Sigmoid colon (tissue), 7 donors: ENCODE results near the gene PRSS27. TPM values are rescaled to one million over a fixed set of nuclear protein-coding genes. Genes with fewer than 3 reads are reported as not detected.

Source experiments
- DNase-seq: peaks from one replicate; pipeline ENCODE4 v3.0.0-alpha.2; 2019
- H3K27ac ChIP-seq, 4 donors: fragments of 200-600 bp; sonication (generic); one replicate each; pipeline ENCODE4 v1.5.1; 2016 to 2019; ENCODE audit warnings: mild to moderate bottlenecking in 1 of 4
- H3K27me3 ChIP-seq, 3 donors: fragments of 200-600 bp; sonication (generic); one replicate each; pipeline ENCODE4 v1.5.1; 2019; ENCODE audit warnings: mild to moderate bottlenecking in 1 of 3
- H3K36me3 ChIP-seq, 4 donors: fragments of 200-600 bp; sonication (generic); one replicate each; pipeline ENCODE4 v1.5.1; 2016 to 2019
- H3K4me1 ChIP-seq, 4 donors: fragments of 200-600 bp; sonication (generic); one replicate each; pipeline ENCODE4 v1.5.1; 2017 to 2019
- H3K4me3 ChIP-seq, 4 donors: fragments of 200-600 bp; sonication (generic); one replicate each; pipeline ENCODE4 v1.5.1; 2017 to 2019; ENCODE audit warnings: mild to moderate bottlenecking in 2 of 4, moderate library complexity in 1 of 4
- H3K9me3 ChIP-seq, 4 donors: fragments of 200-600 bp in 3 of 4; sonication (generic) in 3 of 4; one replicate each; pipeline versions ENCODE4 v1.5.1 to v1.6.1; 2013 to 2019
- EP300 ChIP-seq, 4 donors: sonication (generic); formaldehyde crosslinking; IDR thresholded peaks; one replicate each; pipeline ENCODE4 v1.6.1; 2017; ENCODE audit warnings: antibody characterized with exemption in 4 of 4
- POLR2A ChIP-seq, 2 donors: fragments of 450-650 bp; IDR thresholded peaks; one replicate each; pipeline ENCODE4 v1.6.1; 2016; ENCODE audit warnings: antibody characterized with exemption in 2 of 2, mild to moderate bottlenecking in 2 of 2, moderate library complexity in 2 of 2
- POLR2AphosphoS5 ChIP-seq, 4 donors: sonication (generic); formaldehyde crosslinking; IDR thresholded peaks; one replicate each; pipeline ENCODE4 v1.6.1; 2017; ENCODE audit warnings: antibody characterized with exemption in 4 of 4
- WGBS, 2 donors: extraction: QIAGEN DNeasy Blood & Tissue Kit; methylation state at CpG; one replicate each; pipeline ENCODE4 v1.1.7; 2013; 5-methylcytosine and 5-hydroxymethylcytosine counted together
- intact Hi-C: fragments of 100-400 bp; cut with DNase I; formaldehyde crosslinking; loops from one replicate; pipeline ENCODE4 v1.15.1; 2023
- polyA plus RNA-seq, 3 donors: library from polyadenylated mRNA; stranded (reverse); fragments of 200-250 nt; gene quantifications; one replicate each; pipeline ENCODE4 v1.2.3, GENCODE V29; 2013
- total RNA-seq, 4 donors: library from RNA; depleted of rRNA; stranded (reverse); fragments of >200 nt; gene quantifications; one replicate each; pipeline ENCODE4 v1.1.0, GENCODE V29; 2016
- TF ChIP-seq, protein P1 (sequence below), 4 experiments: fragments of 450-650 bp in 3 of 4; fragments of 200-600 bp in 1 of 4; IDR thresholded peaks; one replicate each; pipeline ENCODE4 v1.5.1; 2016 to 2019; ENCODE audit warnings: antibody characterized with exemption in 4 of 4, mild to moderate bottlenecking in 3 of 4, moderate library complexity in 2 of 4
- donor health status: healthy with polysubstance abuse.
- donor health status: Bipolar disorder and iron deficiency.
- donor health status: healthy.

Gene PRSS27
- total and polyA plus RNA-seq, 7 donors: 0.60 to 5.0 (median 1.4) TPM; not detected in 1

DNA sequence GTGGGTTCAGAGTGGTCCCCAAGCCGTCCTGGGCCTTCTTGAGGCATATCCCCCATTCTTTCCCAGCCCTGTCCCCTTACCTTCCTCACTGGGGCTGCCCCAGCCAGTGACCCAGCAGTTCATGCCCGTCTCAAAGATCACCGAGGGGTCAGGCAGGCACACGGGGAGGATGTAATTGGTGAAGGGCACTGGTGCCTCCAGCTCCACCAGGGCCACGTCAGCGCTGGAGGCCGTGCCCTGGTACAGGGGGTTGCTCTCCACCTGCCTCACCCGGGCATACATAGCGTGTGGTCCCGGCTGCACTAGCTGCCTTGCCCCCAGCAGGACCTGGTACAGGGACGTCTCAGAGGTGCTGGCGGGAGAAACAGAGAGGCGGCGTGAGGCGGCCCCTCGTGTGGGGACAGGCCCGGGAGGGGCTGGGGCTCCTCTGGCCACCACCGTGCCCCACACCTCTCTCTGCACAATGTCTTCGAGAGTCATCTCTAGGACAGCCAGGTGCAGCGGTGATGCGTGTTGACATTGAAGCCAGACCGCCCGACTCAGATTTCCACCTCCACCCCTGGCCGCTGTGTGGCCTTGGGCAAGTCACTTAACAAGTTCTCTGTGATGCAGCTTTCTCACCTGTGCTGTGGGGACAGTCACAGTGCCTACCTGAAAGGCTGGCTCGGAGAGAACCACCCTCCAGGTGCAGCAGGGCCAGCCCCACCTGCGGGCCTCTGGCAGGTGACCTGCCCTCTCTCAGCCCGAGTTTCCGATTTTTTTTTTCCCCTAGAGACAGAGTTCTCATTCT, 5.8 kb downstream of the PRSS27 start:
- Histone ChIP-seq H3K27me3 (peaks cover 0 to 14% (median 7%) of the 10 kb centered on the region in 3 donors), H3K4me3 (no peak overlapping the region), H3K27ac (no peak overlapping the region), H3K4me1 (peaks cover 0 to 9% (median 6%) of the 10 kb centered on the region in 4 donors), H3K36me3 (peaks cover 0 to 9% (median 0%) of the 10 kb centered on the region in 4 donors), H3K9me3 (no peaks in the 10 kb centered on the region)
- TF ChIP-seq, protein P1, sequence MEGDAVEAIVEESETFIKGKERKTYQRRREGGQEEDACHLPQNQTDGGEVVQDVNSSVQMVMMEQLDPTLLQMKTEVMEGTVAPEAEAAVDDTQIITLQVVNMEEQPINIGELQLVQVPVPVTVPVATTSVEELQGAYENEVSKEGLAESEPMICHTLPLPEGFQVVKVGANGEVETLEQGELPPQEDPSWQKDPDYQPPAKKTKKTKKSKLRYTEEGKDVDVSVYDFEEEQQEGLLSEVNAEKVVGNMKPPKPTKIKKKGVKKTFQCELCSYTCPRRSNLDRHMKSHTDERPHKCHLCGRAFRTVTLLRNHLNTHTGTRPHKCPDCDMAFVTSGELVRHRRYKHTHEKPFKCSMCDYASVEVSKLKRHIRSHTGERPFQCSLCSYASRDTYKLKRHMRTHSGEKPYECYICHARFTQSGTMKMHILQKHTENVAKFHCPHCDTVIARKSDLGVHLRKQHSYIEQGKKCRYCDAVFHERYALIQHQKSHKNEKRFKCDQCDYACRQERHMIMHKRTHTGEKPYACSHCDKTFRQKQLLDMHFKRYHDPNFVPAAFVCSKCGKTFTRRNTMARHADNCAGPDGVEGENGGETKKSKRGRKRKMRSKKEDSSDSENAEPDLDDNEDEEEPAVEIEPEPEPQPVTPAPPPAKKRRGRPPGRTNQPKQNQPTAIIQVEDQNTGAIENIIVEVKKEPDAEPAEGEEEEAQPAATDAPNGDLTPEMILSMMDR (IDR thresholded peaks at IDR 0.05): no peak
- no peak for TF ChIP-seq POLR2AphosphoS5 (IDR thresholded peaks at IDR 0.05)
- no peak for TF ChIP-seq POLR2A (IDR thresholded peaks at IDR 0.05)
- no peak for TF ChIP-seq EP300 (IDR thresholded peaks at IDR 0.05)
- 66 to 82% methylated on average over 28 of the region's 28 CpGs for whole genome bisulfite sequencing, 2 donors
- peak; percentile 52 for DNase-seq
- intact Hi-C loops: no loop called here

DNA sequence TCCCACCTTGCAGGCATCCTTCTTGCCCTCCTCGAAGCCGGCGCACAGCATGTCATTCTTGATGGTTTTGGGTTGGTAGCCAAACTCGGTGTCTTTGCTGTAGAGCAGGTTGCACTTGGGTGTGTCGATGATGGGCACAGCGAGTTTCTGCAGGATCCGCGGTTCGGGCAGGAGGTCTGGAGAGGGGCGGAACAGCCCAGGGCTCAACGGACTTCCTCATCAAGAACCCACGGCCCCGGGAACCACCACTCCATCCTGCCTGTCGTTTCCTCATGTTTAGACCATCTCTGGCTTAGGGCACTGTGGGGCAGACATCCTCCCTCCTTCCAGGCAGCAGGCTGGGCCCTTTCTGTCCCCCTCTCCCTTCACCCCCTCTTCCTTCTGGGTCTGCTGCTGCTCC, 6.5 kb downstream of the PRSS27 start:
- intact Hi-C loops: no loop called here

GRCh38 chr16:2712546-2712945, 7.5 kb downstream of the PRSS27 start:
- H3K9me3 ChIP-seq: no peaks in the 10 kb centered on the region
- 74 to 86% methylated on average over 21 of the region's 21 CpGs for WGBS, 2 donors
- H3K27me3 ChIP-seq: peaks cover 0 to 14% (median 7%) of the 10 kb centered on the region in 3 donors
- intact Hi-C loops: no loop called here
- peaks cover 0 to 9% (median 6%) of the 10 kb centered on the region in 4 donors for H3K4me1 ChIP-seq
- H3K4me3 ChIP-seq: no peak overlapping the region
- DNase-seq: peak; percentile 46
- TF ChIP-seq, protein P1 (IDR thresholded peaks at IDR 0.05): no peak
- H3K36me3 ChIP-seq: peaks cover 0 to 26% (median 9%) of the 10 kb centered on the region in 4 donors
- no peak overlapping the region for H3K27ac ChIP-seq

More for the DNA sequence above, 6.5 kb downstream of the PRSS27 start:
- peaks cover 0 to 9% (median 6%) of the 10 kb centered on the region in 4 donors for H3K4me1 ChIP-seq
- WGBS, 2 donors: 66 to 80% methylated on average over 14 of the region's 14 CpGs
- no peaks in the 10 kb centered on the region for H3K9me3 ChIP-seq
- no peak overlapping the region for H3K27ac ChIP-seq
- H3K36me3 ChIP-seq: peaks cover 0 to 16% (median under 1%) of the 10 kb centered on the region in 4 donors
- peak; percentile 47 for DNase-seq
- no peak overlapping the region for H3K4me3 ChIP-seq
- TF ChIP-seq POLR2AphosphoS5 (IDR thresholded peaks at IDR 0.05): no peak
- TF ChIP-seq, protein P1 (IDR thresholded peaks at IDR 0.05): no peak
- TF ChIP-seq EP300 (IDR thresholded peaks at IDR 0.05): no peak
- no peak for TF ChIP-seq POLR2A (IDR thresholded peaks at IDR 0.05)
- peaks cover 0 to 14% (median 7%) of the 10 kb centered on the region in 3 donors for H3K27me3 ChIP-seq

GRCh38 chr16:2712063-2712441, 8.0 kb downstream of the PRSS27 start:
- TF ChIP-seq EP300 (IDR thresholded peaks at IDR 0.05) (no peak), POLR2AphosphoS5 (IDR thresholded peaks at IDR 0.05) (no peak), POLR2A (IDR thresholded peaks at IDR 0.05) (no peak)
- TF ChIP-seq, protein P1 (IDR thresholded peaks at IDR 0.05): no peak
- no peak overlapping the region for H3K4me3 ChIP-seq
- no peaks in the 10 kb centered on the region for H3K9me3 ChIP-seq
- H3K27ac ChIP-seq: no peak overlapping the region
- peaks cover 0 to 14% (median 7%) of the 10 kb centered on the region in 3 donors for H3K27me3 ChIP-seq
- WGBS, 2 donors: 40 to 78% methylated on average over 14 of the region's 14 CpGs
- peaks cover 0 to 9% (median 6%) of the 10 kb centered on the region in 4 donors for H3K4me1 ChIP-seq
- peaks cover 0 to 31% (median 13%) of the 10 kb centered on the region in 4 donors for H3K36me3 ChIP-seq
- peak; percentile 55 for DNase-seq
- intact Hi-C loops: no loop called here
